ENCODE measurements around the gene LRBA. TPM values are rescaled to one million over a fixed set of nuclear protein-coding genes. Genes with fewer than 3 reads are reported as not detected.

LRBA gene
- total and polyA plus RNA-seq, 9 of the 15 experiments (the other 6 are each of a cell fraction or from before 2014, with no cell fraction given), result 24.2 to 88.7 (median 59.7) TPM

GRCh38 chr4:150457802-150458201 lies 557.3 kb downstream of the LRBA start (continued):
- TF ChIP-seq ZMIZ1 (IDR thresholded peaks at IDR 0.05; ENCODE audit: low read depth in 2 of 2, low read length in 2 of 2), result no peak

- ATAC-seq (no peak), DNase-seq (ENCODE audit: extremely low read depth in 1 of 4, low spot score in 3 of 4) (no peak), FAIRE-seq (no peak)
- Histone ChIP-seq H3K27me3 (ENCODE audit: control insufficient read depth in 2 of 2, insufficient read depth in 2 of 2, low read length in 2 of 2) (no peaks in the 10 kb centered on the region), H3K27ac (ENCODE audit: extremely low read depth, low read depth, low read length) (no peak overlapping the region), H3K4me3 (no peak overlapping the region), H4K20me1 (replicated peaks; ENCODE audit: control insufficient read depth, insufficient read depth, low read length) (no peaks in the 10 kb centered on the region), H3K9me3 (replicated peaks; ENCODE audit: control insufficient read depth, insufficient read depth, low read depth, low read length) (no peaks in the 10 kb centered on the region), H3K79me2 (ENCODE audit: control insufficient read depth, insufficient read depth, low read length) (no peaks in the 10 kb centered on the region), H3K4me1 (replicated peaks in 1 of 2; ENCODE audit: control insufficient read depth in 2 of 2, insufficient read depth in 2 of 2, low read length in 2 of 2) (no peaks in the 10 kb centered on the region), H3K4me2 (ENCODE audit: insufficient read depth, low read length) (no peak overlapping the region), H3K9me1 (ENCODE audit: control insufficient read depth, insufficient read depth, low read length) (no peaks in the 10 kb centered on the region), H3K36me3 (ENCODE audit: control insufficient read depth, insufficient read depth, low read length) (no peaks in the 10 kb centered on the region), H3K9ac (ENCODE audit: insufficient read depth in 1 of 2, low read depth in 2 of 2, low read length in 2 of 2) (no peak overlapping the region), H2AFZ (ENCODE audit: low read depth, low read length) (no peak overlapping the region)
- 85% methylated on average over 3 of the region's 3 CpGs for WGBS (ENCODE audit: insufficient coverage, low coverage, missing lambda C conversion rate)
- ChIA-PET CTCF (ENCODE audit: low intra/inter-chr PET ratio) (no interaction called here), POLR2A (interaction anchor here (0.8 kb wide), 1 partner anchor 14 kb away, joined by 4 read pairs; no protein-coding TSS in a partner anchor)
- in situ Hi-C loops (cut with MboI) (no loop called here), intact Hi-C loops (cut with micrococcal nuclease) (no loop called here)
- no TSS peak for BruUV-seq (replicated peaks)
- TF ChIP-seq C11orf30 (IDR thresholded peaks at IDR 0.05; ENCODE audit: low read depth) (peak; percentile 27; the same call in 1 of the 2 replicates), CAMTA2 (CRISPR knock-in tag; conservative IDR thresholded peaks at IDR 0.05) (no peak), ARID3B (CRISPR knock-in tag; IDR thresholded peaks at IDR 0.05; ENCODE audit: borderline replicate concordance) (no peak), OTX1 (CRISPR knock-in tag; IDR thresholded peaks at IDR 0.05) (no peak), ZNF316 (IDR thresholded peaks at IDR 0.05) (peak; percentile 55; the same call in 1 of the 2 replicates), L3MBTL2 (IDR thresholded peaks at IDR 0.05) (no peak)
Measured at GRCh38 chr4:150451883-150452282, 563.2 kb downstream of the LRBA start.

Measured in K562 (cell line).